Peyer's patch (tissue), 4 donors: ENCODE data around the gene CUBN.

Source experiments
- POLR2A ChIP-seq, 2 donors: fragments of 450-650 bp; IDR thresholded peaks; one replicate each; pipeline ENCODE4 v1.5.1; 2017; ENCODE audit warnings: antibody characterized with exemption in 2 of 2, mild to moderate bottlenecking in 2 of 2, moderate library complexity in 2 of 2
- TF ChIP-seq, protein P1 (sequence below), 6 experiments: fragments of 450-650 bp in 4 of 6; fragments of 200-600 bp in 2 of 6; sonication (generic) in 1 of 6; IDR thresholded peaks; one replicate each; pipeline ENCODE4 v1.5.1; 2017 to 2019; ENCODE audit warnings: antibody characterized with exemption in 6 of 6, mild to moderate bottlenecking in 3 of 6, moderate library complexity in 1 of 6

GRCh38 chr10:17023386-17024298 lies 106.0 kb downstream of the CUBN start:
- TF ChIP-seq, protein P1, sequence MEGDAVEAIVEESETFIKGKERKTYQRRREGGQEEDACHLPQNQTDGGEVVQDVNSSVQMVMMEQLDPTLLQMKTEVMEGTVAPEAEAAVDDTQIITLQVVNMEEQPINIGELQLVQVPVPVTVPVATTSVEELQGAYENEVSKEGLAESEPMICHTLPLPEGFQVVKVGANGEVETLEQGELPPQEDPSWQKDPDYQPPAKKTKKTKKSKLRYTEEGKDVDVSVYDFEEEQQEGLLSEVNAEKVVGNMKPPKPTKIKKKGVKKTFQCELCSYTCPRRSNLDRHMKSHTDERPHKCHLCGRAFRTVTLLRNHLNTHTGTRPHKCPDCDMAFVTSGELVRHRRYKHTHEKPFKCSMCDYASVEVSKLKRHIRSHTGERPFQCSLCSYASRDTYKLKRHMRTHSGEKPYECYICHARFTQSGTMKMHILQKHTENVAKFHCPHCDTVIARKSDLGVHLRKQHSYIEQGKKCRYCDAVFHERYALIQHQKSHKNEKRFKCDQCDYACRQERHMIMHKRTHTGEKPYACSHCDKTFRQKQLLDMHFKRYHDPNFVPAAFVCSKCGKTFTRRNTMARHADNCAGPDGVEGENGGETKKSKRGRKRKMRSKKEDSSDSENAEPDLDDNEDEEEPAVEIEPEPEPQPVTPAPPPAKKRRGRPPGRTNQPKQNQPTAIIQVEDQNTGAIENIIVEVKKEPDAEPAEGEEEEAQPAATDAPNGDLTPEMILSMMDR (IDR thresholded peaks at IDR 0.05) = no peak
- no peak for TF ChIP-seq POLR2A (IDR thresholded peaks at IDR 0.05)
